ENCODE results near the gene SRSF8. TPM values are rescaled to one million over a fixed set of nuclear protein-coding genes. Genes with fewer than 3 reads are reported as not detected.
A peak's percentile ranks its signal among the peaks of the same experiment; 100 is the strongest.
"Not testable (repeated sequence)": the region's sequence is repeated elsewhere in the genome, so short reads cannot be mapped to it uniquely, and the experiment has no call there.

SRSF8 gene
- total and polyA plus RNA-seq, 9 of the 15 experiments (the other 6 are each of a cell fraction or from before 2014, with no cell fraction given): 18.0 to 53.4 (median 27.9) TPM

DNA sequence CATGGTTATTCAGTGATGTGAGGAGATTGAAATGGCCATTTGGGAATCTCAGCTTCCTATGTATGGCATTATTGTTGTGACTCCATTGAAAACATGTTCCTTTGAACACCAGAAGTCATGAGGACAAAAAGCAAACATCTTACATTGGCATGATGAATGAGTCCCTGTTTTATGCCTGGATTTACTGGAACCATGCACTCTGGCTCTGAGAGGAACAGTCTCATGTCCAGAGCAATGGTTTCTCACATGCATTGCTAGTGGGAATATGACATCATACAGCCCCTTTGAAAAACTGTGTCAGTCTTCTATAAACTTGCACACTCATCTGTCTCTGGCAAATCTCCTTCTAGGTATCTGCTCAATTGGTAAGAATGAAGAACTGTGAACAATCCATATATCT, 20.9 kb upstream of the SRSF8 start:
- no peaks in the 10 kb centered on the region for H3K9me1 ChIP-seq (ENCODE audit: control insufficient read depth, insufficient read depth, low read length)
- in situ Hi-C loops (cut with MboI): no loop called here
- no TSS peak for BruUV-seq (replicated peaks)
- no peaks in the 10 kb centered on the region for H3K36me3 ChIP-seq (ENCODE audit: control insufficient read depth, insufficient read depth, low read length)
- no peaks in the 10 kb centered on the region for H3K79me2 ChIP-seq (ENCODE audit: control insufficient read depth, insufficient read depth, low read length)
- no peak overlapping the region for H3K27ac ChIP-seq (ENCODE audit: extremely low read depth, low read depth, low read length)
- intact Hi-C loops (cut with micrococcal nuclease): no loop called here
- no peak overlapping the region for H2AFZ ChIP-seq (ENCODE audit: low read depth, low read length)
- no peak overlapping the region for H3K4me2 ChIP-seq (ENCODE audit: insufficient read depth, low read length)
- H3K27me3 ChIP-seq (ENCODE audit: control insufficient read depth in 2 of 2, insufficient read depth in 2 of 2, low read length in 2 of 2): peaks cover 3 to 33% of the 10 kb centered on the region in 2 experiments; a peak in 4 of 5 replicates
- no peaks in the 10 kb centered on the region for H4K20me1 ChIP-seq (replicated peaks; ENCODE audit: control insufficient read depth, insufficient read depth, low read length)
- TF ChIP-seq STAG1 (CRISPR knock-in tag; IDR thresholded peaks at IDR 0.05; ENCODE audit: borderline replicate concordance) (no peak), HNRNPH1 (optimal IDR thresholded peaks at IDR 0.05; ENCODE audit: low read depth, low read length) (no peak), POLR3G (IDR thresholded peaks at IDR 0.05; ENCODE audit: extremely low read depth, insufficient read length, insufficient replicate concordance) (no peak), ZNF133 (CRISPR knock-in tag; IDR thresholded peaks at IDR 0.05) (no peak), SP2 (IDR thresholded peaks at IDR 0.05; ENCODE audit: extremely low read depth, low read depth, low read length, poor library complexity, severe bottlenecking) (no peak), NR2C2 (CRISPR knock-in tag; IDR thresholded peaks at IDR 0.05) (no peak), NR2C2 (tag; IDR thresholded peaks at IDR 0.05) (no peak), RAD51 (IDR thresholded peaks at IDR 0.05; ENCODE audit: borderline replicate concordance, low read depth) (no peak), BDP1 (IDR thresholded peaks at IDR 0.05; ENCODE audit: insufficient read depth, insufficient read length) (no peak)
- TF ChIP-seq, protein P1, sequence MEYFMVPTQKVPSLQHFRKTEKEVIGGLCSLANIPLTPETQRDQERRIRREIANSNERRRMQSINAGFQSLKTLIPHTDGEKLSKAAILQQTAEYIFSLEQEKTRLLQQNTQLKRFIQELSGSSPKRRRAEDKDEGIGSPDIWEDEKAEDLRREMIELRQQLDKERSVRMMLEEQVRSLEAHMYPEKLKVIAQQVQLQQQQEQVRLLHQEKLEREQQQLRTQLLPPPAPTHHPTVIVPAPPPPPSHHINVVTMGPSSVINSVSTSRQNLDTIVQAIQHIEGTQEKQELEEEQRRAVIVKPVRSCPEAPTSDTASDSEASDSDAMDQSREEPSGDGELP (CRISPR knock-in tag; IDR thresholded peaks at IDR 0.05; ENCODE audit: borderline replicate concordance): no peak
- TF ChIP-seq, protein P2, sequence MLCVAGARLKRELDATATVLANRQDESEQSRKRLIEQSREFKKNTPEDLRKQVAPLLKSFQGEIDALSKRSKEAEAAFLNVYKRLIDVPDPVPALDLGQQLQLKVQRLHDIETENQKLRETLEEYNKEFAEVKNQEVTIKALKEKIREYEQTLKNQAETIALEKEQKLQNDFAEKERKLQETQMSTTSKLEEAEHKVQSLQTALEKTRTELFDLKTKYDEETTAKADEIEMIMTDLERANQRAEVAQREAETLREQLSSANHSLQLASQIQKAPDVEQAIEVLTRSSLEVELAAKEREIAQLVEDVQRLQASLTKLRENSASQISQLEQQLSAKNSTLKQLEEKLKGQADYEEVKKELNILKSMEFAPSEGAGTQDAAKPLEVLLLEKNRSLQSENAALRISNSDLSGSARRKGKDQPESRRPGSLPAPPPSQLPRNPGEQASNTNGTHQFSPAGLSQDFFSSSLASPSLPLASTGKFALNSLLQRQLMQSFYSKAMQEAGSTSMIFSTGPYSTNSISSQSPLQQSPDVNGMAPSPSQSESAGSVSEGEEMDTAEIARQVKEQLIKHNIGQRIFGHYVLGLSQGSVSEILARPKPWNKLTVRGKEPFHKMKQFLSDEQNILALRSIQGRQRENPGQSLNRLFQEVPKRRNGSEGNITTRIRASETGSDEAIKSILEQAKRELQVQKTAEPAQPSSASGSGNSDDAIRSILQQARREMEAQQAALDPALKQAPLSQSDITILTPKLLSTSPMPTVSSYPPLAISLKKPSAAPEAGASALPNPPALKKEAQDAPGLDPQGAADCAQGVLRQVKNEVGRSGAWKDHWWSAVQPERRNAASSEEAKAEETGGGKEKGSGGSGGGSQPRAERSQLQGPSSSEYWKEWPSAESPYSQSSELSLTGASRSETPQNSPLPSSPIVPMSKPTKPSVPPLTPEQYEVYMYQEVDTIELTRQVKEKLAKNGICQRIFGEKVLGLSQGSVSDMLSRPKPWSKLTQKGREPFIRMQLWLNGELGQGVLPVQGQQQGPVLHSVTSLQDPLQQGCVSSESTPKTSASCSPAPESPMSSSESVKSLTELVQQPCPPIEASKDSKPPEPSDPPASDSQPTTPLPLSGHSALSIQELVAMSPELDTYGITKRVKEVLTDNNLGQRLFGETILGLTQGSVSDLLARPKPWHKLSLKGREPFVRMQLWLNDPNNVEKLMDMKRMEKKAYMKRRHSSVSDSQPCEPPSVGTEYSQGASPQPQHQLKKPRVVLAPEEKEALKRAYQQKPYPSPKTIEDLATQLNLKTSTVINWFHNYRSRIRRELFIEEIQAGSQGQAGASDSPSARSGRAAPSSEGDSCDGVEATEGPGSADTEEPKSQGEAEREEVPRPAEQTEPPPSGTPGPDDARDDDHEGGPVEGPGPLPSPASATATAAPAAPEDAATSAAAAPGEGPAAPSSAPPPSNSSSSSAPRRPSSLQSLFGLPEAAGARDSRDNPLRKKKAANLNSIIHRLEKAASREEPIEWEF (CRISPR knock-in tag; IDR thresholded peaks at IDR 0.05): no peak
- CTCF ChIA-PET (ENCODE audit: low intra/inter-chr PET ratio): no interaction called here
- H3K9ac ChIP-seq (ENCODE audit: insufficient read depth in 1 of 2, low read depth in 2 of 2, low read length in 2 of 2): no peak overlapping the region
- no peak for DNase-seq (ENCODE audit: extremely low read depth in 1 of 4, low spot score in 3 of 4)
- H3K9me3 ChIP-seq (replicated peaks; ENCODE audit: control insufficient read depth, insufficient read depth, low read depth, low read length): no peaks in the 10 kb centered on the region
- POLR2A ChIA-PET: interaction anchor here (1.1 to 1.4 kb wide), 2 partner anchors 14 to 16 kb away, joined by 3 to 4 read pairs; no protein-coding TSS in a partner anchor
- no peak overlapping the region for H3K4me3 ChIP-seq
- peaks cover 4 to 6% of the 10 kb centered on the region in 2 experiments; a peak in 2 of 5 replicates for H3K4me1 ChIP-seq (replicated peaks in 1 of 2; ENCODE audit: control insufficient read depth in 2 of 2, insufficient read depth in 2 of 2, low read length in 2 of 2)
- FAIRE-seq: no peak
- ATAC-seq: no peak

DNA sequence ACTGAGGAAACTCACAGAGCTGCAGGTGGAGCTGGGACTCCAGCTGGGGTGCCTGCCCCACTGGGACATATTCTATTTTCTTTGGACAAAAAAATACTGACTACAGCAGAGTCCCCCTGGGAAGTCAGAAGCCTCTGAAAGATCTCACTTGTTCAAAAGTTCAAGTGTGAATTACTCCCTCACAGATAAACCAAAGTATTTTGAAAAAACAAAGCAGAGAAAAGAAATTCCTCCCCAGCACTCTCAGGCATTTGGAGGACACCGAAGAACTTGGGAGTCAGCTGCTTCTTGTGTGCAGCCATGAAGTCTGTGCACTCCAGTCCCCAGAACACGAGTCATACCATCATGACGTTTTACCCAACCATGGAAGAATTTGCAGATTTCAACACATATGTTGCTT, 17.6 kb upstream of the SRSF8 start, which contains the start of gene KDM4F:
KDM4F (plus strand) TSS at position 301 of the 400 bp plus-strand sequence.
- H3K4me3 ChIP-seq; CTCF ChIA-PET (ENCODE audit: low intra/inter-chr PET ratio); H3K4me1 ChIP-seq (replicated peaks in 1 of 2; ENCODE audit: control insufficient read depth in 2 of 2, insufficient read depth in 2 of 2, low read length in 2 of 2); H3K36me3 ChIP-seq (ENCODE audit: control insufficient read depth, insufficient read depth, low read length); FAIRE-seq; in situ Hi-C loops (cut with MboI); H3K9me1 ChIP-seq (ENCODE audit: control insufficient read depth, insufficient read depth, low read length); H3K27ac ChIP-seq (ENCODE audit: extremely low read depth, low read depth, low read length); H3K79me2 ChIP-seq (ENCODE audit: control insufficient read depth, insufficient read depth, low read length); DNase-seq (ENCODE audit: extremely low read depth in 1 of 4, low spot score in 3 of 4); H3K9me3 ChIP-seq (replicated peaks; ENCODE audit: control insufficient read depth, insufficient read depth, low read depth, low read length); intact Hi-C loops (cut with micrococcal nuclease); ATAC-seq; POLR2A ChIA-PET; H3K9ac ChIP-seq (ENCODE audit: insufficient read depth in 1 of 2, low read depth in 2 of 2, low read length in 2 of 2); BruUV-seq (replicated peaks); H4K20me1 ChIP-seq (replicated peaks; ENCODE audit: control insufficient read depth, insufficient read depth, low read length): not testable (repeated sequence)
- Histone ChIP-seq H2AFZ (ENCODE audit: low read depth, low read length) (peak within 1 kb of the TSS; percentile 66), H3K4me2 (ENCODE audit: insufficient read depth, low read length) (peak within 1 kb of the TSS; percentile 7; the same call in 1 of the 2 replicates), H3K27me3 (ENCODE audit: control insufficient read depth in 2 of 2, insufficient read depth in 2 of 2, low read length in 2 of 2) (peaks cover 3 to 24% of the 10 kb centered on the region in 2 experiments; a peak in 4 of 5 replicates)
- WGBS (ENCODE audit: insufficient coverage, low coverage, missing lambda C conversion rate): 0% methylated on average over 2 of the region's 3 CpGs
